ENCODE results near the gene RPLP2. TPM values are rescaled to one million over a fixed set of nuclear protein-coding genes. Genes with fewer than 3 reads are reported as not detected.

The RPLP2 gene
- total RNA-seq, 1 donor from 2014 or later: 2,188 TPM

GRCh38 chr11:763073-763463, 46.7 kb upstream of the RPLP2 start:
- Mint-ChIP-seq H3K27me3 (ENCODE audit: unreplicated experiment) (peaks cover 3% of the 10 kb centered on the region), H3K9me3 (ENCODE audit: unreplicated experiment) (no peaks in the 10 kb centered on the region), H3K36me3 (ENCODE audit: low read depth, unreplicated experiment) (peaks cover 10% of the 10 kb centered on the region), H3K4me3 (ENCODE audit: unreplicated experiment) (no peak overlapping the region), H3K27ac (ENCODE audit: unreplicated experiment) (no peak overlapping the region), H3K4me1 (ENCODE audit: unreplicated experiment) (no peaks in the 10 kb centered on the region)
- TF ChIP-seq CTCF (IDR thresholded peaks at IDR 0.05; ENCODE audit: unreplicated experiment): no peak
- no peak for DNase-seq (ENCODE audit: low spot score)

DNA sequence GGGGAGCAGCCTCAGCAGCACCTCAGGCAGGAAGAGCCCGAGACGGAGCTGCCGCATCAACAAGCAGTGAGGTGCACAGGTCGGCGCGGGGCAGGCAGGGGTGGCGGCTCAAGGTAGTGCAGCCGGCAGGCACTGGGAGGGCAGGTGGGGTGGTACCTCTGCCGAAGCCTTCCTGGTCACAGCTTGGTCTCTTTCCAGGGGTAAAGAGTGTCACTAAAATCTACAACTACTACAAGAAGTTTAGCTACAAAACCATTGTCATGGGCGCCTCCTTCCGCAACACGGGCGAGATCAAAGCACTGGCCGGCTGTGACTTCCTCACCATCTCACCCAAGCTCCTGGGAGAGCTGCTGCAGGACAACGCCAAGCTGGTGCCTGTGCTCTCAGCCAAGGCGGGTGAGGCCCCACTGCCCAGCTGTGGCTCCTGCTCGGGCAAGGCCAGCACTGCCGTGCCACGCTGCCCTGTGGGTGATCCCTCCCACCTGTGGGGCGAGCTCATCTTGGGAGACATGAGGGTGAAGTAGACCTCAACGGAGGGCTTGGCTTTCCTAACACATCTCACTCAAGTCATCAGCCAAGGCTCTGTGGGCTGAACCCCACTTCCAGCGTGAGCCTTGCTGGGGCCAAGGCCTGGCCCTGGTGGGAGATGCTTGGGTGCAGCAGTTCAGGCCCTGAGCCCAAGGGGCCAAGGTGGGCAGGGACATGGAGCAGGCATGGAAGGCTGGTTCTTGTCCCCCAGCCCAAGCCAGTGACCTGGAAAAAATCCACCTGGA, 46.0 kb upstream of the RPLP2 start:
- H3K27me3 Mint-ChIP-seq (ENCODE audit: unreplicated experiment): peaks cover 3% of the 10 kb centered on the region
- no peak for DNase-seq (ENCODE audit: low spot score)
- no peak overlapping the region for H3K4me3 Mint-ChIP-seq (ENCODE audit: unreplicated experiment)
- no peaks in the 10 kb centered on the region for H3K9me3 Mint-ChIP-seq (ENCODE audit: unreplicated experiment)
- H3K4me1 Mint-ChIP-seq (ENCODE audit: unreplicated experiment): no peaks in the 10 kb centered on the region
- H3K36me3 Mint-ChIP-seq (ENCODE audit: low read depth, unreplicated experiment): peaks cover 10% of the 10 kb centered on the region
- TF ChIP-seq CTCF (IDR thresholded peaks at IDR 0.05; ENCODE audit: unreplicated experiment): no peak
- no peak overlapping the region for H3K27ac Mint-ChIP-seq (ENCODE audit: unreplicated experiment)

DNA sequence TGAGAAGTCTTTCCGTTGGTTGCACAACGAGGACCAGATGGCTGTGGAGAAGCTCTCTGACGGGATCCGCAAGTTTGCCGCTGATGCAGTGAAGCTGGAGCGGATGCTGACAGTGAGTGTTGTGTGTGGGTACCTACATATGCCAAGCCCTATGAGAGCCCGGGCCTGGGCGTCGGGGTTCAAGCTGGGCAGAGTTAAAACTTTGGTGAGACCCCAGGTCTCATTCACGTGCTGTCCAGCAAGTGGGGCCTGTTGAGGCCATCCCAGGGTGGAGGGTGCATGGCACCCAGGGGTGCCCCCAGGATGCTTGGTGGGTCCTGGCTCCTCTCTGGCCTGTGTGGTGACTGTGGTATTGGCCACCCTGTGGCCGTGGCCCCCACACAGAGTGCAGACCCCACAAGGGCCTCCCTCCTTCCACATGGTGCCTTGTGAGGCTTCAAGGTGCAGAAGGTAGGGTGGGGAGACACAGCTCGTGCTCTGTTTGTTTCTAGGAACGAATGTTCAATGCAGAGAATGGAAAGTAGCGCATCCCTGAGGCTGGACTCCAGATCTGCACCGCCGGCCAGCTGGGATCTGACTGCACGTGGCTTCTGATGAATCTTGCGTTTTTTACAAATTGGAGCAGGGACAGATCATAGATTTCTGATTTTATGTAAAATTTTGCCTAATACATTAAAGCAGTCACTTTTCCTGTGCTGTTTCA, 45.3 kb upstream of the RPLP2 start:
- Mint-ChIP-seq H3K9me3 (ENCODE audit: unreplicated experiment) (no peaks in the 10 kb centered on the region), H3K4me1 (ENCODE audit: unreplicated experiment) (no peaks in the 10 kb centered on the region), H3K36me3 (ENCODE audit: low read depth, unreplicated experiment) (peaks cover 10% of the 10 kb centered on the region), H3K27ac (ENCODE audit: unreplicated experiment) (no peak overlapping the region), H3K27me3 (ENCODE audit: unreplicated experiment) (peaks cover 3% of the 10 kb centered on the region), H3K4me3 (ENCODE audit: unreplicated experiment) (peak overlapping the region; percentile 26)
- TF ChIP-seq CTCF (IDR thresholded peaks at IDR 0.05; ENCODE audit: unreplicated experiment): no peak
- DNase-seq (ENCODE audit: low spot score): no peak

- no peaks in the 10 kb centered on the region for H3K9me3 Mint-ChIP-seq (ENCODE audit: unreplicated experiment)
- H3K36me3 Mint-ChIP-seq (ENCODE audit: low read depth, unreplicated experiment): peaks cover 6% of the 10 kb centered on the region
- H3K27me3 Mint-ChIP-seq (ENCODE audit: unreplicated experiment): peaks cover 3% of the 10 kb centered on the region
- DNase-seq (ENCODE audit: low spot score): peak; percentile 63
- peak; percentile 36 for TF ChIP-seq CTCF (IDR thresholded peaks at IDR 0.05; ENCODE audit: unreplicated experiment)
- H3K4me3 Mint-ChIP-seq (ENCODE audit: unreplicated experiment): no peak overlapping the region
- H3K27ac Mint-ChIP-seq (ENCODE audit: unreplicated experiment): no peak overlapping the region
- H3K4me1 Mint-ChIP-seq (ENCODE audit: unreplicated experiment): no peaks in the 10 kb centered on the region
Observed at GRCh38 chr11:765025-765801, 44.6 kb upstream of the RPLP2 start.

Data from endothelial cell (in vitro differentiated cells).